Measurements from ENCODE around the gene CCDC188. TPM values are rescaled to one million over a fixed set of nuclear protein-coding genes. Genes with fewer than 3 reads are reported as not detected.

The CCDC188 gene
- total RNA-seq, 6 donors from 2014 or later = 0.46 to 2.1 (median 1.2) TPM

DNA sequence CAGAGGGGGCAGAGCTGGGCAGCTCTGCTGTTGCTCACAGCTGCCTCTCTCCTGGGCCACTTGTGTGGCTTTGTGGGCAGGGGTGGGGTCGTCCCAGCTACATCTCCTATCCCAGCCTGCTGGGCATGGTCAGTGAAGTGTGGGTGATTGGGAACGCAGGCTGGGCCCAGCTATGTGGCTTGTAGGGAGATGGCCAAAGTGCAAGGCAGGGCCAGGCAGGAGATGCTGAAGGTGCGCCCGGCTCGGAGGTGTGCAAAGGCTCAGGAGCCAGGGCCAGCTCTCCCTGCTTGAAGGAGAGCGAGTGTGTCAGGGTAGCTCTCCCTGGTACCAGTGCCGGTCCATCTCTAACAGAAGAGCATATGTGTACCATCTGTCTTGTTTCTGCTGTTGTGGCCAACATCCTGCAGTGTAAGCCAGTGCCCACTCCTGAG lies 43.4 kb downstream of the CCDC188 start:
- H3K4me3 ChIP-seq = no peak overlapping the region
- H3K36me3 ChIP-seq = peaks cover 27 to 95% (median 73%) of the 10 kb centered on the region in 4 donors
- H3K27ac ChIP-seq = no peak overlapping the region
- H3K27me3 ChIP-seq = no peaks in the 10 kb centered on the region
- H3K9me3 ChIP-seq = no peaks in the 10 kb centered on the region
- peak in 1 of 2 donors; percentile 32 for DNase-seq
- 93% methylated on average over 7 of the region's 7 CpGs for whole genome bisulfite sequencing, 2 donors
- no peak for ATAC-seq (ENCODE audit: low FRiP score in 2 of 2)
- TF ChIP-seq POLR2AphosphoS5 (IDR thresholded peaks at IDR 0.05) = no peak
- no peak for TF ChIP-seq CTCF (IDR thresholded peaks at IDR 0.05)
- TF ChIP-seq EP300 (IDR thresholded peaks at IDR 0.05) = no peak
- no peak for TF ChIP-seq POLR2A (IDR thresholded peaks at IDR 0.05)
- H3K4me1 ChIP-seq = no peaks in the 10 kb centered on the region

DNA sequence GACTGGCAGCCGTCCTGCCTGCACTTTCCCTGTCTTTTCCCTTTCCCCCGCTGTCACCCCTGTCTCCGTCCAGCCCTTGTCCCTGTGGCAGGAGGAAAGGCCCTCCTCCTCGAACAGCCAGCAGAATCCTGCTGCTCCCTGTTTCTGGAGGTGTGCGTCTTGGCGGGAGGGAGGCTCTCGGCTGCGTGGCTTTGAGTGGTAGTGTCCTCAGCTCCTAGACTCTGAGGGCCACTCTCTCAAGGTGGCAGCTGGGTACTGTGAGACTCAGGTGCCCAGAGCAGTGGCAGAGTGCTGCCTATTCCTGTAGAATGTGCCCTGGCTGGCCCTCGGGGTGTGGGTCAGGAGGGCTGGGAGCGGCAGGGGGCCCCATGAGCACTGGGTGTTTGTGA lies 44.0 kb downstream of the CCDC188 start:
- no peak for ATAC-seq (ENCODE audit: low FRiP score in 2 of 2)
- TF ChIP-seq POLR2A (IDR thresholded peaks at IDR 0.05) (no peak), POLR2AphosphoS5 (IDR thresholded peaks at IDR 0.05) (no peak), EP300 (IDR thresholded peaks at IDR 0.05) (no peak), CTCF (IDR thresholded peaks at IDR 0.05) (no peak)
- DNase-seq = peak in 1 of 2 donors; percentile 46
- H3K27ac ChIP-seq = no peak overlapping the region
- no peak overlapping the region for H3K4me3 ChIP-seq
- no peaks in the 10 kb centered on the region for H3K4me1 ChIP-seq
- 97 to 100% methylated on average over 3 to 6 of the region's 10 CpGs for WGBS, 2 donors
- peaks cover 27 to 95% (median 67%) of the 10 kb centered on the region in 4 donors for H3K36me3 ChIP-seq
- H3K9me3 ChIP-seq = no peaks in the 10 kb centered on the region
- no peaks in the 10 kb centered on the region for H3K27me3 ChIP-seq

- H3K9me3 ChIP-seq = no peaks in the 10 kb centered on the region
- H3K27me3 ChIP-seq = no peaks in the 10 kb centered on the region
- TF ChIP-seq POLR2A (IDR thresholded peaks at IDR 0.05) (no peak), CTCF (IDR thresholded peaks at IDR 0.05) (no peak), POLR2AphosphoS5 (IDR thresholded peaks at IDR 0.05) (no peak)
- H3K4me3 ChIP-seq = no peak overlapping the region
- peaks cover 27 to 95% (median 67%) of the 10 kb centered on the region in 4 donors for H3K36me3 ChIP-seq
- 88 to 89% methylated on average over 16 to 20 of the region's 20 CpGs for WGBS, 2 donors
- H3K4me1 ChIP-seq = no peaks in the 10 kb centered on the region
- no peak for DNase-seq
- H3K27ac ChIP-seq = no peak overlapping the region
- ATAC-seq (ENCODE audit: low FRiP score in 2 of 2) = no peak
These were observed 44.5 kb downstream of the CCDC188 start for GRCh38 chr22:20106205-20106848.

DNA sequence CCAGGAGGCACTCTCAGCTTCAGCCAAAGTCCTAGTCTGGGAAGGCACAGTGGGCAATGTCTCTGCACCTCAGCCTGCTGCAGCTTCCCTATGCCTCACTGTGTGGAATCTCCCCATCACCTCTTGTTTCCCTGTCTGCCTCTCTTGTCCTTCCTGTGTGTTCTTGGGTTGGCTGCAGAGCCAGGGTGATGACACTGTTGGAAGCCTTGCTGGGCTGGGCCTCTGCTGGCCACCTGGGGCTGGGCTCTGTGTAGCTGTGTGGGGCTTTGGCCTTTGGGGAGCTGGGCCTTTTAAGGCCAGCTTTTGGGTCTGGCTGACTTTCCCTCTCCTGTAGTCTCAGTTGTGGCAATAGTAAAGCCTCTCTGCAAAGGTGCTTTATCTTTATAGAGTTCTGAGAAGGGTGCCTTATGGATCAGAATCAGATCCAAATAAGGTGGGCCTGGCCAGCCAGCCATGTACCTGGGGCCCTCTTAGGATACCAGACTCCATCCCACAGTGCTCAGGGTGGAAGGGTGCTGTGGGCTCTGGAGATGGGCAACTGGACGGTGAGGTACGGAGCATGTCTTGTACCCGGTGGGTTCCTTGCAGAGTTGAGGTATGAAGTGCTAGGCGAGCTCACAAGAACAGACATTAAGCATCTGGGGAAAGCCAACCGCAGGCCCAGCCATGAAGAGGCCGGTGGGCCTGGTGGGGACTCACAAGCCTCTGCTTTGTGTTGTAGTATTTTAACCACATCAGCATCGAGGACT lies 45.2 kb downstream of the CCDC188 start:
- Histone ChIP-seq H3K27me3 (no peaks in the 10 kb centered on the region), H3K9me3 (no peaks in the 10 kb centered on the region), H3K36me3 (peaks cover 31 to 95% (median 71%) of the 10 kb centered on the region in 4 donors), H3K4me3 (no peak overlapping the region), H3K27ac (no peak overlapping the region), H3K4me1 (no peaks in the 10 kb centered on the region)
- no peak for ATAC-seq (ENCODE audit: low FRiP score in 2 of 2)
- 97 to 100% methylated on average over 7 of the region's 7 CpGs for WGBS, 2 donors
- peak in 1 of 2 donors; percentile 15 for DNase-seq
- no peak for TF ChIP-seq EP300 (IDR thresholded peaks at IDR 0.05)
- no peak for TF ChIP-seq POLR2A (IDR thresholded peaks at IDR 0.05)
- no peak for TF ChIP-seq POLR2AphosphoS5 (IDR thresholded peaks at IDR 0.05)
- TF ChIP-seq CTCF (IDR thresholded peaks at IDR 0.05) = no peak
